Skeletal muscle tissue (tissue), 4 donors: ENCODE data around the gene PCSK1N. TPM values are rescaled to one million over a fixed set of nuclear protein-coding genes. Genes with fewer than 3 reads are reported as not detected.

ENCODE experiments used
- H3K27ac ChIP-seq: one replicate; pipeline ENCODE4 v1.7.0; 2013; ENCODE audit warnings: mild to moderate bottlenecking, low read depth, low read length, inconsistent platforms
- H3K27me3 ChIP-seq, 3 donors: one replicate each; pipeline ENCODE4 v1.7.0; 2013; ENCODE audit warnings: low read length in 3 of 3; ENCODE audit not compliant: control insufficient read depth in 3 of 3, insufficient read depth in 3 of 3
- H3K36me3 ChIP-seq, 3 donors: one replicate each; pipeline ENCODE4 v1.7.0; 2013; ENCODE audit warnings: low read length in 3 of 3; ENCODE audit not compliant: control insufficient read depth in 3 of 3, insufficient read depth in 3 of 3
- H3K4me1 ChIP-seq, 3 donors: one replicate each; pipeline ENCODE4 v1.7.0; 2013; ENCODE audit warnings: low read length in 3 of 3, mild to moderate bottlenecking in 3 of 3; ENCODE audit not compliant: control insufficient read depth in 3 of 3, insufficient read depth in 3 of 3
- H3K4me3 ChIP-seq, 3 donors: one replicate each; pipeline ENCODE4 v1.7.0; 2013; ENCODE audit warnings: low read length in 3 of 3
- H3K9ac ChIP-seq, 3 donors: one replicate each; pipeline ENCODE4 v1.7.0; 2013; ENCODE audit warnings: low read length in 3 of 3, mild to moderate bottlenecking in 3 of 3, moderate library complexity in 2 of 3, low read depth in 1 of 3
- H3K9me3 ChIP-seq, 3 donors: one replicate each; pipeline ENCODE4 v1.7.0; 2013; ENCODE audit warnings: low read length in 3 of 3; ENCODE audit not compliant: control insufficient read depth in 3 of 3
- total RNA-seq: library from RNA; depleted of rRNA; stranded (reverse); fragments of >200 nt; gene quantifications from one replicate; pipeline ENCODE4 v1.2.3, GENCODE V29; 2014
- donor health status: Osteomylitis.

Gene PCSK1N
- total RNA-seq, 1 donor from 2014 or later: not detected

DNA sequence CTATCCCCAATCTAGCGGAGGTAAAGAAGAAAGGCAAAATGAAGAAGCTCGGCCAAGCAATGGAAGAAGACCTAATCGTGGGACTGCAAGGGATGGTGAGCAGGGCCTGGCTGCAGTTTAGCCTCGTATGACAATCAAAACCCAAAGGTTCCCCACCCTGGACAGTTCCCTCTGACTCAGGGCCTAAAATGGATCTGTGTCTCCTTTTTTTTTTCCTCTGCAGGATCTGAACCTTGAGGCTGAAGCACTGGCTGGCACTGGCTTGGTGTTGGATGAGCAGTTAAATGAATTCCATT is 32.6 kb downstream of the PCSK1N start:
- Histone ChIP-seq H3K9ac (peak overlapping the region; percentile 88 to 96 (median 92)), H3K9me3 (no peaks in the 10 kb centered on the region), H3K4me1 (peaks cover 11 to 16% (median 11%) of the 10 kb centered on the region in 3 donors), H3K36me3 (peaks cover 5 to 17% (median 5%) of the 10 kb centered on the region in 3 donors), H3K4me3 (peak overlapping the region in 2 of 3 donors; percentile 72 to 76), H3K27ac (peak overlapping the region; percentile 99), H3K27me3 (no peaks in the 10 kb centered on the region)

DNA sequence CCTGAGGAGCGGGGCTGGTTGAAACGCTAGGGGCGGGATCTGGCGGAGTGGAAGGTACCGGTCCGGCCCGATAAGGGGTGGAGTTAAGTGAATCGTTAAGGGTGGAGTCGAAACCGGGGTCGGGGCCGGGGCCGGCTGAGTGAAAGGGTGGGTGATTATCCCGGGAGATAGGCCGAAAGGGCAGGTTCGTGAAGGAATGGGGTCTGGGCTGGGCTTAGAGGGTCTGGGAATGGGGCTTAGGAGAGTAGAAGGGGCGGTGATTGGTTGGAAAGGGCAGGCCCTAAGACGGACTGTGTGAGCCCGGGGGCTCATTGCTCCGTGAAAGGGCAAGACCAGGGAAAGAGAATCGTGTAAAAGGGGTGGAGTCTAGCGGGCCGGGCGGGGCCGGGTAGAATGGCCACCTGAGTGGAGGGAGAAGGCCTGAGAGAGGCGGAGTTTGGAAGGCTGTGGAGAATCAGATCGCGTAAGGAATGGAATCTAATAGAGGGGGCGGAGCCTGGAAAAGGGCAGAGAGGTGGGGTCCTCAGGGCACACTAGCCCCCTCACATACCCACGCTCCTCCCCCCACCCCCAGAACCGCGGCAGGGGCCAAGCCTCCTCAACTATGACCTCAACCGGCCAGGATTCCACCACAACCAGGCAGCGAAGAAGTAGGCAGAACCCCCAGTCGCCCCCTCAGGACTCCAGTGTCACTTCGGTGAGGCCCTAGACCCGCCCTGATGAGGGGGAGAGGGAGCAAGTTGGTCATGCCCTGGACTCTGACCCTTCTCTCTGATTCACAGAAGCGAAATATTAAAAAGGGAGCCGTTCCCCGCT is 33.1 kb downstream of the PCSK1N start:
- no peaks in the 10 kb centered on the region for H3K27me3 ChIP-seq

GRCh38 chrX:48801280-48802088 is 33.9 kb downstream of the PCSK1N start, which contains the start of gene HDAC6:
TSS of gene HDAC6 (plus strand) at chrX:48802067. CDS start at chrX:48802693, 626 bp downstream.
- Histone ChIP-seq H3K4me1 (peaks cover 11 to 16% (median 11%) of the 10 kb centered on the region in 3 donors), H3K27me3 (no peaks in the 10 kb centered on the region), H3K9me3 (no peaks in the 10 kb centered on the region), H3K27ac (peak within 1 kb of the TSS; percentile 99), H3K9ac (peak within 1 kb of the TSS; percentile 88 to 96 (median 92)), H3K36me3 (peaks cover 5 to 16% (median 5%) of the 10 kb centered on the region in 3 donors), H3K4me3 (peak within 1 kb of the TSS; percentile 83 to 84 (median 83))

More for the DNA sequence above, 33.1 kb downstream of the PCSK1N start:
- Histone ChIP-seq H3K36me3 (peaks cover 5 to 16% (median 5%) of the 10 kb centered on the region in 3 donors), H3K9ac (peak overlapping the region; percentile 88 to 96 (median 92)), H3K27ac (peak overlapping the region; percentile 99), H3K9me3 (no peaks in the 10 kb centered on the region), H3K4me1 (peaks cover 11 to 16% (median 11%) of the 10 kb centered on the region in 3 donors), H3K4me3 (peak overlapping the region; percentile 72 to 76 (median 73))

DNA sequence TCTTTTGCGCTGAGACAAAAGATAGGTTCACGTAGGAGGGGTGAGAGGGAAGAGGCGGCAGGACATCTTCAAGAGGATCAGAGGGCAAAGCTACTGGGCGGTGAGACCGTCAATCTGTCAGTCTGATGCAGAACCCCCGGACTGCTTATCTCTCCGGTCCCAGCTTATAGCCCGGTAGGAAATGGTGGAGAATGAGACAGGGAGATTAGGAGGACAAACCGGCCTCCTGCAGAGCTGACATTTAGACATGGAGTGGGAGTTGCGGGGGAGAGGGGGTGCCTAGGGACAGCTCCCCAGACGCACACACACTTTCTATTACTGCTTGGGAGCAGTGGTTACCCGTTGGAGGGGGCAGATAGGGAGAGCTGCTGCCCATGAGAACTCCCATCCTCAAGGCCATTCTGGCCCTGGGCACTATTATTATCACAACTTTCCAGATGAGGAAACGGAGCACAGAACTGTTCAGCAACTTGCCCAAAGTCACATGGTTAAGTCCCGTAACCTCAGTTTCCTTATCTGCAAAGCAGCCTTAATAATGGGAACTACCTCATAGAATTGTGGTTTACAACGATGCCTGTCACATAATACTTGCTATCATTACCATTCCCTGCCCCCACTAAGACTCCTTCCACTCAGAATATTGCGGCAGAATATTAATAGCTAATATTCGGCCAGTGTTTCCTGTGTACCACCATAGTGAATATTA is 34.7 kb downstream of the PCSK1N start:
- peaks cover 5 to 12% (median 5%) of the 10 kb centered on the region in 3 donors for H3K36me3 ChIP-seq
- peaks cover 11 to 16% (median 11%) of the 10 kb centered on the region in 3 donors for H3K4me1 ChIP-seq
- H3K9me3 ChIP-seq: no peaks in the 10 kb centered on the region
- no peaks in the 10 kb centered on the region for H3K27me3 ChIP-seq
- peak overlapping the region; percentile 65 to 83 (median 79) for H3K9ac ChIP-seq
- peak overlapping the region; percentile 90 for H3K27ac ChIP-seq
- peak overlapping the region; percentile 83 to 84 (median 83) for H3K4me3 ChIP-seq

DNA sequence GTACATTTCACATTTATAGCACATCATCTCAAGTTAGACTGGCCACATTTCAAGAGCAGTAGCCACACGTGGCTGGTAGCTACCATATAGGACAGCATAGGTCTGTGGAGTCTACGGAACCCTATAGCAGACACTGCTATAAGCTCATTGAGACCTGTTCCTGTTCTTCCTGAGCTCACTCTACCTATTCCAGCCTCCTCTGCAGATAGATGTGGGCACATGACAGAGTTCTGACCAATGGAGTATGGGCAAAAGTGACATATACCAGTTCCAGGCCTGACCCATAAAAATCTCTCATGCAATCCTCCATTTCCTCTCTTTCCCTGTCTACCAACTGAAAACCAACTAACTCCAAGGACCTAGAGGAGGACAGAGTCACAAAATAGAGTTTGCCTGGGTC is 37.1 kb downstream of the PCSK1N start:
- peaks cover 11 to 16% (median 11%) of the 10 kb centered on the region in 3 donors for H3K4me1 ChIP-seq
- no peak overlapping the region for H3K27ac ChIP-seq
- no peaks in the 10 kb centered on the region for H3K9me3 ChIP-seq
- H3K27me3 ChIP-seq: no peaks in the 10 kb centered on the region
- H3K36me3 ChIP-seq: peaks cover 0 to 5% (median 3%) of the 10 kb centered on the region in 3 donors
- no peak overlapping the region for H3K9ac ChIP-seq
- no peak overlapping the region for H3K4me3 ChIP-seq

DNA sequence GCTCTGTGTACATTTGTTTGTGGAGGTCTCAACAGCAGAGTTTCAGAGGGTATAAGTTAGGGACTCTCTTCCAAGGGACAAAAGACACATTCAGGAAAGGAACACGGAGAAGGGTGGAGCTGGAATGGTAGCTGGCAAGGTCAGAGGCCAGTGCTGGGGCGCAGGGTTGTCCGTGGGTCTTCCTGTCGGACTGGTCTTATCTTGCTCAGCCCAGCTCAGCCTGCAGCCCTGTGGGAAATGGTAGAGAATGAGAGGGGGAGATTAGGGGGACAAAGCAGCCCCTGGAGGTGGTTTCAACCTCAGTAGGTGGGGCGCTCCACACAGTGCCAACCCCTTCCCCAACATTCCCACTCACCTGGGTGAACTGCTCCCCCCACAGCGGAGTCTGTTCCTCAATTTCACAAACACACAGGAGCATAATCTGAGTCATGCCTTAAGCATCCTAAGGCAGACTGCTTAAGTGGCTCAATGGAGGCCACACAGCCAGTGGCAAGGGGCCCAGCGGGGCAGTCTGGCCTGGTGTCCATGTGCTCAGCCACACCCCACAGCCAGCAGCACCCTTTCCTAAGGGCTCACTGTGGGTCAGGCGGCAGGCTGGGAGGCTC is 40.4 kb downstream of the PCSK1N start:
- H3K27me3 ChIP-seq: no peaks in the 10 kb centered on the region

DNA sequence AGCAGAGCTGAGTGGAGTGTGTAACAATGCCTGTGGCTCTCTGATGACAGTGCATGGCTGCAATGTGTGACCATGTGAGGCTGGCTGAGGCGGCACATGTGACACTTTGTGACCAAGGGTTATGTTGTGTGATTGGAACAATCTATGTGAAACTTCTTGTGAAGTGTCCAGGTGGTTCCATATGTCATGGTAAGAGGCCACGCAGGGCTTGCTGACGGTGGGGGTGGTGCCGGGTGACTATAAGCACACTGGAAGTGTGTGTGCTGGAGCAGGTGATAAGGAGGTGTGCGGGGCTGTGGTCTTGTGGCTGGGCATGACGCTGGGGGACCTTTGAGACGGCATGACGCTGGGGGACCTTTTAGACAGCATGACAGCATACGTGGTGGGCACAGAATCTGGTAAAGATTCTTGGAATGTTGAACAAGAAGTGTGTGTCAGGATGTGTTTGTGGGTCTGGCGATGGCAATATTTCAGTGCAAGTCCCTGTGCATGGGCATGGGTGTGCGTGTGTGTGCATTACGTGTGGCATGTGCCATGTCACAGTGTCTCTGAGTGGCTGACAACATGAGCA is 41.0 kb downstream of the PCSK1N start:
- no peak overlapping the region for H3K4me3 ChIP-seq
- H3K9ac ChIP-seq: no peak overlapping the region
- H3K27me3 ChIP-seq: no peaks in the 10 kb centered on the region
- no peaks in the 10 kb centered on the region for H3K4me1 ChIP-seq
- no peak overlapping the region for H3K27ac ChIP-seq
- no peaks in the 10 kb centered on the region for H3K9me3 ChIP-seq
- no peaks in the 10 kb centered on the region for H3K36me3 ChIP-seq

More for the DNA sequence above, 40.4 kb downstream of the PCSK1N start:
- Histone ChIP-seq H3K36me3 (no peaks in the 10 kb centered on the region), H3K9me3 (no peaks in the 10 kb centered on the region), H3K27ac (no peak overlapping the region), H3K9ac (no peak overlapping the region), H3K4me3 (no peak overlapping the region), H3K4me1 (no peaks in the 10 kb centered on the region)

GRCh38 chrX:48793935-48794334 is 41.5 kb downstream of the PCSK1N start:
- H3K4me1 ChIP-seq: no peaks in the 10 kb centered on the region
- H3K27me3 ChIP-seq: no peaks in the 10 kb centered on the region
- no peak overlapping the region for H3K4me3 ChIP-seq
- no peak overlapping the region for H3K9ac ChIP-seq
- no peaks in the 10 kb centered on the region for H3K36me3 ChIP-seq
- H3K27ac ChIP-seq: no peak overlapping the region
- H3K9me3 ChIP-seq: no peaks in the 10 kb centered on the region

DNA sequence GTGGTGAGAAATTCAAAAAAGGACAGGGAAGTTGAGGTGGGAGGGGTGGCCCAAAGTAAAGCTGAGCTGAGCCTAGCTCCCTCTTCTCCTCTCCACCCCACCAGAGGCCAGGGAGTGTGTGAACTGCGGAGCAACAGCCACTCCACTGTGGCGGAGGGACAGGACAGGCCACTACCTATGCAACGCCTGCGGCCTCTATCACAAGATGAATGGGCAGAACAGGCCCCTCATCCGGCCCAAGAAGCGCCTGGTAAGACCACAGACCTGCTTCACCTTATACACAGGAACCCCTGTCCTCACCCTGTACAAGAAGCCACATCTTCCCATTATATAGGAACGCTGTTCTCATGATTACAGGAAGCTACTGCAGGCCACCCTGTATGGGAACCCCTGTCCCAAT is 43.2 kb downstream of the PCSK1N start:
- Histone ChIP-seq H3K27ac (no peak overlapping the region), H3K4me1 (no peaks in the 10 kb centered on the region), H3K36me3 (no peaks in the 10 kb centered on the region), H3K4me3 (no peak overlapping the region), H3K27me3 (peaks cover 0 to 2% (median 0%) of the 10 kb centered on the region in 3 donors), H3K9me3 (no peaks in the 10 kb centered on the region), H3K9ac (no peak overlapping the region)
